Loucy (cell line): Measurements from ENCODE around the gene HEPACAM2.

ENCODE experiments used
- H2AFZ ChIP-seq: fragments of 200-600 bp; sonication (generic); 2 replicates; pipeline ENCODE4 v1.6.0; 2016; ENCODE audit warnings: antibody characterized with exemption, mild to moderate bottlenecking, low read length, moderate library complexity
- H3F3A ChIP-seq: fragments of 200-600 bp; 2 replicates; pipeline ENCODE4 v1.6.0; 2016; ENCODE audit warnings: antibody characterized with exemption, low read depth, mild to moderate bottlenecking
- H3K27me3 ChIP-seq: fragments of 200-600 bp; sonication (generic); 2 replicates; pipeline ENCODE4 v1.6.1; 2014; ENCODE audit warnings: low read length, mild to moderate bottlenecking; ENCODE audit not compliant: insufficient read depth, poor library complexity, severe bottlenecking
- H3K36me3 ChIP-seq: fragments of 200-600 bp; sonication (generic); 2 replicates; pipeline ENCODE4 v1.6.1; 2016; ENCODE audit warnings: low read length; ENCODE audit not compliant: insufficient read depth
- H3K4me1 ChIP-seq: fragments of 200-600 bp; sonication (generic); 2 replicates; pipeline ENCODE4 v1.5.1; 2014; ENCODE audit warnings: low read length, mild to moderate bottlenecking; ENCODE audit not compliant: insufficient read depth, poor library complexity, severe bottlenecking
- H3K4me2 ChIP-seq: fragments of 200-600 bp; sonication (generic); 2 replicates; pipeline ENCODE4 v1.6.0; 2014; ENCODE audit warnings: antibody characterized with exemption, low read length, low read depth, mild to moderate bottlenecking; ENCODE audit not compliant: poor library complexity, severe bottlenecking
- H3K4me3 ChIP-seq: fragments of 200-600 bp; sonication (generic); 2 replicates; pipeline ENCODE4 v1.5.1; 2014; ENCODE audit warnings: low read length, mild to moderate bottlenecking, mixed read lengths; ENCODE audit not compliant: poor library complexity, severe bottlenecking
- H3K79me2 ChIP-seq: fragments of 200-600 bp; sonication (generic); 2 replicates; pipeline ENCODE4 v1.6.1; 2014; ENCODE audit warnings: low read length; ENCODE audit not compliant: insufficient read depth
- H3K9ac ChIP-seq: fragments of 200-600 bp; sonication (generic); 2 replicates; pipeline ENCODE4 v1.6.0; 2014; ENCODE audit warnings: mild to moderate bottlenecking, low read depth, low read length, moderate library complexity; ENCODE audit not compliant: poor library complexity, severe bottlenecking
- H3K9me2 ChIP-seq: fragments of 200-600 bp; sonication (generic); replicated peaks from 2 replicates; pipeline ENCODE4 v1.6.1; 2016; ENCODE audit warnings: low read depth, low read length, mixed read lengths
- H3K9me3 ChIP-seq: fragments of 200-600 bp; sonication (generic); 2 replicates; pipeline ENCODE4 v1.6.1; 2014; ENCODE audit warnings: mild to moderate bottlenecking, antibody characterized with exemption, low read length, low read depth; ENCODE audit not compliant: insufficient read depth
- H4K20me1 ChIP-seq: fragments of 200-600 bp; sonication (generic); 2 replicates; pipeline ENCODE4 v1.6.0; 2014; ENCODE audit warnings: antibody characterized with exemption, low read length, mild to moderate bottlenecking; ENCODE audit not compliant: insufficient read depth, poor library complexity, severe bottlenecking
- CTCF ChIP-seq: fragments of 200-600 bp; sonication (generic); conservative IDR thresholded peaks from 2 replicates; pipeline ENCODE4 v1.5.1; 2014; ENCODE audit warnings: mild to moderate bottlenecking, antibody characterized with exemption, low read length
- EZH2phosphoT487 ChIP-seq: fragments of 200-600 bp; IDR thresholded peaks from 2 replicates; pipeline ENCODE4 v1.6.1; 2018; ENCODE audit warnings: antibody characterized with exemption, mild to moderate bottlenecking, moderate library complexity, borderline replicate concordance

The HEPACAM2 gene

GRCh38 chr7:93226310-93226709 is at the start of gene HEPACAM2:
Gene HEPACAM2, minus strand, starts transcription at chr7:93226469.
- TF ChIP-seq CTCF: no peak
- no peak for TF ChIP-seq EZH2phosphoT487
- Histone ChIP-seq H3K79me2 (no peaks in the 10 kb centered on the region), H3K4me1 (peaks cover 1% of the 10 kb centered on the region), H2AFZ (0 out of 2 replicates have a peak within 1 kb of the TSS, but pooled peaks have one; percentile 53), H3F3A (no peaks in the 10 kb centered on the region), H4K20me1 (no peaks in the 10 kb centered on the region), H3K9ac (no peak within 1 kb of the TSS), H3K36me3 (no peaks in the 10 kb centered on the region), H3K4me3 (no peak within 1 kb of the TSS), H3K4me2 (no peak within 1 kb of the TSS), H3K9me3 (no peaks in the 10 kb centered on the region), H3K9me2 (no peaks in the 10 kb centered on the region), H3K27me3 (peaks cover 11% of the 10 kb centered on the region)

- H3K4me2 ChIP-seq: no peak overlapping the region
- no peaks in the 10 kb centered on the region for H3K79me2 ChIP-seq
- TF ChIP-seq EZH2phosphoT487 (no peak), CTCF (no peak)
Observed at GRCh38 chr7:93265220-93265619, 39.0 kb upstream of the HEPACAM2 start.

GRCh38 chr7:93262535-93262934 is 36.3 kb upstream of the HEPACAM2 start:
- Histone ChIP-seq H3K36me3 (peaks cover 9% of the 10 kb centered on the region; the same call in 1 of the 2 replicates), H4K20me1 (no peaks in the 10 kb centered on the region), H3K27me3 (no peaks in the 10 kb centered on the region), H2AFZ (no peak overlapping the region), H3K9me2 (no peaks in the 10 kb centered on the region), H3F3A (no peaks in the 10 kb centered on the region), H3K9ac (no peak overlapping the region), H3K9me3 (no peaks in the 10 kb centered on the region), H3K4me3 (no peak overlapping the region), H3K4me2 (no peak overlapping the region), H3K79me2 (no peaks in the 10 kb centered on the region), H3K4me1 (no peaks in the 10 kb centered on the region)
- TF ChIP-seq CTCF (no peak), EZH2phosphoT487 (no peak)

More at GRCh38 chr7:93265220-93265619, 39.0 kb upstream of the HEPACAM2 start:
- no peaks in the 10 kb centered on the region for H4K20me1 ChIP-seq
- no peaks in the 10 kb centered on the region for H3F3A ChIP-seq
- no peak overlapping the region for H3K9ac ChIP-seq
- H3K9me3 ChIP-seq: no peaks in the 10 kb centered on the region
- H3K36me3 ChIP-seq: peaks cover 3% of the 10 kb centered on the region; the same call in 1 of the 2 replicates
- H3K9me2 ChIP-seq: no peaks in the 10 kb centered on the region
- H3K4me3 ChIP-seq: no peak overlapping the region
- no peaks in the 10 kb centered on the region for H3K27me3 ChIP-seq
- no peak overlapping the region for H2AFZ ChIP-seq
- H3K4me1 ChIP-seq: no peaks in the 10 kb centered on the region
